ENCODE results near the gene GPR101.
"Not testable (repeated sequence)": the region's sequence is repeated elsewhere in the genome, so short reads cannot be mapped to it uniquely, and the experiment has no call there.

Gene GPR101

DNA sequence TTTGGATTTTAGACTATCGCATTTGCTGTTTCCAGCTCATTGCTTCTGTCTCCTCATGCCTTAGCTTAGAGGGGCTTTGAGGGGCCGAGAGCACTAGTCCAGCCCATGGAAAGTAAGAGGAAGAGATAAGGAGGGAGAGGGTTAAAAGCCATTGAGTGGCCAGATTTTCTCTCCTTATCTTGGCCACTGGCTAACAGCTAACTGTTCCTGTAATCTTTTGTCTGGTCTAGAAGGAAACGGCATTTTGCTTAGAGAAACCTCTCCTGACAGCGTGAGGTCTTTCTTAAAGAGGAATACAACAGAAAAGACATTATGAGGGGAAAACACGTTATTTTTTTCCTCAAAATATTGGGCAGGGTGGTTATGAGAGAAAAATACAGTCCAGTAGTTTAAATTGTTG, 7.9 kb downstream of the GPR101 start:
- FAIRE-seq, result no peak

DNA sequence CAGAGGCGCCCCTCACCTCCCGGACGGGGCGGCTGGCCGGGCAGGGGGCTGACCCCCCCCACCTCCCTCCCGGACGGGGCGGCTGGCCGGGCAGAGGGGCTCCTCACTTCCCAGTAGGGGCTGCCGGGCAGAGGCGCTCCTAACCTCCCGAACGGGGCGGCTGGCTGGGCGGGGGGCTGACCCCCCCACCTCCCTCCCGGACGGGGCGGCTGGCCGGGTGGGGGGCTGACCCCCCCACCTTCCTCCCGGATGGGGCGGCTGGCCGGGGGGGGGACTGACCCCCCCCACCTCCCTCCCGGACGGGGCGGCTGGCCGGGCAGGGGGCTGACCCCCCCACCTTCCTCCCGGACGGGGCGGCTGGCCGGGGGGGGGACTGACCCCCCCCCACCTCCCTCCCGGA, 33.6 kb downstream of the GPR101 start:
- FAIRE-seq, result not testable (repeated sequence)

DNA sequence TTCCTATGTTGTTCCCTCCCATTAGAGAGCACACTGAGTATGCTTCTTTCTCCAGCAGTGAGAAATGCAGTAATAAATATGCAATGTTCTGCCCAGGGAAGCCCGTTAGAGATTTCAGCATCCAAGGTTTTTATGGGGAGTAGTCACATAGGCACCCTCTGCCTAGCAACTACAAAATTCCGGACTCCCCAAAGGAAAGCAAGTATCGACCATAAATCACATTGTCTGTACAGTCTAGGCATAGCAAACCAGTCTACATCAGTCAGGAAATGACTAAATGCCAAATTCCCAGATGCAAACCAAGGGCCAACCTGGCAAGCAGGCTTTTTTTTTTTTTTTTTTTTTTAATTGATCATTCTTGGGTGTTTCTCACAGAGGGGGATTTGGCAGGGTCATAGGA, 34.8 kb downstream of the GPR101 start:
- FAIRE-seq, result no peak
